ENCODE data around the gene ORAI3.

- TF ChIP-seq EZH2phosphoT487 (IDR thresholded peaks at IDR 0.05; ENCODE audit: borderline replicate concordance, low read depth, low read length) (no peak), CTCF (conservative IDR thresholded peaks at IDR 0.05; ENCODE audit: low read length) (no peak)
These were observed 45.3 kb upstream of the ORAI3 start for GRCh38 chr16:30903596-30903995.
